HL-60 (cell line): ENCODE measurements around the gene MAST3.

ENCODE experiments used
- DNase-seq, 2 experiments: peaks; one replicate each; pipeline ENCODE4 v3.0.0-alpha.2; 2010 to 2020; ENCODE audit warnings: low read depth in 1 of 2, low spot score in 1 of 2
- H3K27ac ChIP-seq: fragments of 250-450 bp; sonication (Bioruptor Pico); replicated peaks from 2 replicates; pipeline ENCODE4 v1.5.1; 2020; ENCODE audit warnings: mild to moderate bottlenecking, moderate library complexity
- H3K27me3 ChIP-seq: fragments of 250-450 bp; sonication (Bioruptor Pico); 2 replicates; pipeline ENCODE4 v1.5.1; 2021; ENCODE audit warnings: mild to moderate bottlenecking, moderate library complexity; ENCODE audit not compliant: insufficient read depth, poor library complexity, severe bottlenecking
- H3K4me3 ChIP-seq: replicated peaks from 2 replicates; pipeline ENCODE4 v1.5.1; 2011; ENCODE audit warnings: mild to moderate bottlenecking, control low read depth, low read length; ENCODE audit not compliant: insufficient read depth
- GABPA ChIP-seq: IDR thresholded peaks from 2 replicates; pipeline ENCODE4 v1.6.1; 2012; ENCODE audit warnings: low read depth
- POLR2AphosphoS5 ChIP-seq: IDR thresholded peaks from 2 replicates; pipeline ENCODE4 v1.6.1; 2012; ENCODE audit warnings: low read depth
- SPI1 ChIP-seq: IDR thresholded peaks from 2 replicates; pipeline ENCODE4 v1.6.1; 2012; ENCODE audit warnings: low read depth, mild to moderate bottlenecking, borderline replicate concordance
- TF ChIP-seq, protein P1 (sequence below): IDR thresholded peaks from 2 replicates; pipeline ENCODE4 v1.6.1; 2012; ENCODE audit warnings: low read depth; ENCODE audit not compliant: insufficient replicate concordance
- TF ChIP-seq, protein P2 (sequence below): IDR thresholded peaks from one replicate; pipeline ENCODE4 v1.5.1; 2011; ENCODE audit warnings: low read length, control low read depth, inconsistent platforms; ENCODE audit not compliant: insufficient read depth

MAST3 gene

DNA sequence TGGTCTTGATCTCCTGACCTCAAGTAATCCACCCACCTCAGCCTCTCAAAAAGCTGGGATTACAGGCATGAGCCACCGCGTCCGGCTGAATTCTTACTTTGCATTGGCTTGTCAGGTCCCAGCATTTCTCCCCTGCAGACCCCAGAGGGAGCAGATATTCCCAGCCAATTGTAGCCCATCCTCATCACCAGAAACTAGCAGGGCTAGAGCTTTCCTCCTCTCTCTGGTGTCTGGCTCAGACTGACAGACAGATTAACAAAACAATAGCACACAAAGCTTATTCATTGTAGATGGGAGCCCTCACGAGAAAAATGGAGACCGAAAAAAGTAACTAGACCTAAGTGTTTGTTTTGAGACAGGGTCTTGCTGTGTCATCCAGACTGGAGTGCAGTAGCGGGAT is 88.0 kb downstream of the MAST3 start:
- DNase-seq: no peak
- Histone ChIP-seq H3K27ac (no peak overlapping the region), H3K27me3 (no peaks in the 10 kb centered on the region), H3K4me3 (no peak overlapping the region)
- TF ChIP-seq POLR2AphosphoS5: no peak
- no peak for TF ChIP-seq GABPA
- no peak for TF ChIP-seq SPI1
- TF ChIP-seq, protein P1, sequence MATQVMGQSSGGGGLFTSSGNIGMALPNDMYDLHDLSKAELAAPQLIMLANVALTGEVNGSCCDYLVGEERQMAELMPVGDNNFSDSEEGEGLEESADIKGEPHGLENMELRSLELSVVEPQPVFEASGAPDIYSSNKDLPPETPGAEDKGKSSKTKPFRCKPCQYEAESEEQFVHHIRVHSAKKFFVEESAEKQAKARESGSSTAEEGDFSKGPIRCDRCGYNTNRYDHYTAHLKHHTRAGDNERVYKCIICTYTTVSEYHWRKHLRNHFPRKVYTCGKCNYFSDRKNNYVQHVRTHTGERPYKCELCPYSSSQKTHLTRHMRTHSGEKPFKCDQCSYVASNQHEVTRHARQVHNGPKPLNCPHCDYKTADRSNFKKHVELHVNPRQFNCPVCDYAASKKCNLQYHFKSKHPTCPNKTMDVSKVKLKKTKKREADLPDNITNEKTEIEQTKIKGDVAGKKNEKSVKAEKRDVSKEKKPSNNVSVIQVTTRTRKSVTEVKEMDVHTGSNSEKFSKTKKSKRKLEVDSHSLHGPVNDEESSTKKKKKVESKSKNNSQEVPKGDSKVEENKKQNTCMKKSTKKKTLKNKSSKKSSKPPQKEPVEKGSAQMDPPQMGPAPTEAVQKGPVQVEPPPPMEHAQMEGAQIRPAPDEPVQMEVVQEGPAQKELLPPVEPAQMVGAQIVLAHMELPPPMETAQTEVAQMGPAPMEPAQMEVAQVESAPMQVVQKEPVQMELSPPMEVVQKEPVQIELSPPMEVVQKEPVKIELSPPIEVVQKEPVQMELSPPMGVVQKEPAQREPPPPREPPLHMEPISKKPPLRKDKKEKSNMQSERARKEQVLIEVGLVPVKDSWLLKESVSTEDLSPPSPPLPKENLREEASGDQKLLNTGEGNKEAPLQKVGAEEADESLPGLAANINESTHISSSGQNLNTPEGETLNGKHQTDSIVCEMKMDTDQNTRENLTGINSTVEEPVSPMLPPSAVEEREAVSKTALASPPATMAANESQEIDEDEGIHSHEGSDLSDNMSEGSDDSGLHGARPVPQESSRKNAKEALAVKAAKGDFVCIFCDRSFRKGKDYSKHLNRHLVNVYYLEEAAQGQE: no peak
- TF ChIP-seq, protein P2, sequence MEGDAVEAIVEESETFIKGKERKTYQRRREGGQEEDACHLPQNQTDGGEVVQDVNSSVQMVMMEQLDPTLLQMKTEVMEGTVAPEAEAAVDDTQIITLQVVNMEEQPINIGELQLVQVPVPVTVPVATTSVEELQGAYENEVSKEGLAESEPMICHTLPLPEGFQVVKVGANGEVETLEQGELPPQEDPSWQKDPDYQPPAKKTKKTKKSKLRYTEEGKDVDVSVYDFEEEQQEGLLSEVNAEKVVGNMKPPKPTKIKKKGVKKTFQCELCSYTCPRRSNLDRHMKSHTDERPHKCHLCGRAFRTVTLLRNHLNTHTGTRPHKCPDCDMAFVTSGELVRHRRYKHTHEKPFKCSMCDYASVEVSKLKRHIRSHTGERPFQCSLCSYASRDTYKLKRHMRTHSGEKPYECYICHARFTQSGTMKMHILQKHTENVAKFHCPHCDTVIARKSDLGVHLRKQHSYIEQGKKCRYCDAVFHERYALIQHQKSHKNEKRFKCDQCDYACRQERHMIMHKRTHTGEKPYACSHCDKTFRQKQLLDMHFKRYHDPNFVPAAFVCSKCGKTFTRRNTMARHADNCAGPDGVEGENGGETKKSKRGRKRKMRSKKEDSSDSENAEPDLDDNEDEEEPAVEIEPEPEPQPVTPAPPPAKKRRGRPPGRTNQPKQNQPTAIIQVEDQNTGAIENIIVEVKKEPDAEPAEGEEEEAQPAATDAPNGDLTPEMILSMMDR: no peak

DNA sequence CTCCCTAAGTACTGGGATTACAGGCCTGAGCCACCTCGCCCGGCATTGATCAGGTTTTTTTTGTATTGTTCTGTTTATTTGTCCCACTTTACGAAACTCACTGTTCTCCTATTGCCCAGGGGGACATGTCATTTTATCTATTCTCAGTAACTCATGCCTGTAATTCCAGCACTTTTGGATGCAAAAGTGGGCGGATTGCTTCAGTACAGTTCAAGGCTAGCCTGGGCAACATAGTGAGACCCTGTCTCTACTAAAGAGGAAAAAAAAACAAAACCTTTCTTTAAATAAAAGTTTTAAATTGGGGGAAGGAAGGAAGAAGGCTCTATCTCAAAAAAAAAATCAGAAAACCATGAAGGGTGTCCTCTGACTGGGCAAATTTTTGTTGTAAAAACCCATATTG is 92.7 kb downstream of the MAST3 start:
- no peaks in the 10 kb centered on the region for H3K27me3 ChIP-seq
- DNase-seq: no peak
- no peak overlapping the region for H3K4me3 ChIP-seq
- H3K27ac ChIP-seq: no peak overlapping the region
- TF ChIP-seq GABPA (no peak), SPI1 (no peak), POLR2AphosphoS5 (no peak)
- TF ChIP-seq, protein P2: no peak
- TF ChIP-seq, protein P1: no peak

DNA sequence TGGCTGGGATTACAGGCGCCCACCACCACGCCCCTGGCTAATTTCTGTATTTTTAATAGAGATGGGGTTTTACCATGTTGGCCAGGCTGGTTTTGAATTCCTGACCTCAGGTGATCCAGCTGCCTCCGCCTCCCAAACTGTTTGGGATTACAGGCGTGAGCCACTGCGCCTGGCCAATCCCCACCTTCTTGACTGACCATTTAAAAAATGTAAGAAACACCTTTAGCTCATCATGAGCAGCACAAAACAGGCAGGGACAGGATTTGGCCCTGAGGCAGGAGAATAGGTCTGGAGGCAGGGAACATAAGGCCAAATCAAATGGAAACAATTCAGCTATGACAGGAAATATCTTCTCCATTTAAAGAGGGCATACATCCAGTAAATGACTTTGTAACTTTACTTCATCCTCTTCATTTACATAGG is 94.1 kb downstream of the MAST3 start:
- DNase-seq: no peak
- no peaks in the 10 kb centered on the region for H3K27me3 ChIP-seq
- H3K4me3 ChIP-seq: peak overlapping the region; percentile 95
- TF ChIP-seq, protein P2: no peak
- TF ChIP-seq POLR2AphosphoS5 (no peak), GABPA (no peak), SPI1 (no peak)
- TF ChIP-seq, protein P1: no peak
- H3K27ac ChIP-seq: peak overlapping the region; percentile 69
